Cardiac muscle cell (in vitro differentiated cells and primary cell): ENCODE results near the gene FNBP1L. TPM values are rescaled to one million over a fixed set of nuclear protein-coding genes. Genes with fewer than 3 reads are reported as not detected.

Experiments used
- DNase-seq, 2 donors: peaks; one replicate each; pipeline versions ENCODE4 v3.0.0 to v3.0.0-alpha.2; 2010 to 2017; ENCODE audit warnings: low read depth in 1 of 2, low spot score in 1 of 2
- H3K27ac ChIP-seq: fragments of 200-600 bp; sonication (generic); 2 replicates; pipeline ENCODE4 v1.5.1; 2016
- H3K27me3 ChIP-seq: fragments of 200-600 bp; sonication (generic); 2 replicates; pipeline ENCODE4 v1.6.0; 2016; ENCODE audit warnings: control low read depth
- H3K36me3 ChIP-seq: fragments of 200-600 bp; sonication (generic); 2 replicates; pipeline ENCODE4 v1.5.1; 2016; ENCODE audit warnings: control low read depth
- H3K4me1 ChIP-seq: fragments of 200-600 bp; sonication (generic); 2 replicates; pipeline ENCODE4 v1.8.1; 2017; ENCODE audit warnings: low read depth, mild to moderate bottlenecking, mixed run types
- H3K4me3 ChIP-seq: fragments of 200-600 bp; sonication (generic); 2 replicates; pipeline ENCODE4 v1.5.1; 2016; ENCODE audit warnings: mild to moderate bottlenecking
- H3K9me3 ChIP-seq: fragments of 200-600 bp; sonication (generic); 2 replicates; pipeline ENCODE4 v1.5.1; 2017; ENCODE audit warnings: low read depth, mild to moderate bottlenecking, control low read depth
- CTCF ChIP-seq: IDR thresholded peaks from 2 replicates; pipeline ENCODE4 v1.5.1; 2012; ENCODE audit warnings: low read depth, mild to moderate bottlenecking, low read length
- polyA plus RNA-seq: library from polyadenylated mRNA; unstranded; fragments of >200 nt; fragmentation: Nextera tagmentation; extraction: Ambion mirVana; gene quantifications from 2 replicates; pipeline ENCODE4 v1.2.1, GENCODE V29; 2016
- total RNA-seq: library from RNA; depleted of rRNA; stranded (reverse); fragments of >200 nt; gene quantifications from 2 replicates; pipeline ENCODE4 v1.2.3, GENCODE V29; 2016

The FNBP1L gene
- total and polyA plus RNA-seq, 2 experiments from 2014 or later, result 12.3 to 13.8 TPM

- H3K4me3 ChIP-seq, result no peak overlapping the region
- DNase-seq, result no peak
- H3K27ac ChIP-seq, result no peak overlapping the region
- H3K9me3 ChIP-seq, result no peaks in the 10 kb centered on the region
- peaks cover 47% of the 10 kb centered on the region for H3K27me3 ChIP-seq
- no peaks in the 10 kb centered on the region for H3K36me3 ChIP-seq
- no peaks in the 10 kb centered on the region for H3K4me1 ChIP-seq
- TF ChIP-seq CTCF, result no peak
These were observed 40.3 kb downstream of the FNBP1L start for GRCh38 chr1:93488207-93488606.

GRCh38 chr1:93489756-93490155 lies 41.8 kb downstream of the FNBP1L start:
- TF ChIP-seq CTCF, result no peak

GRCh38 chr1:93490357-93490756 lies 42.4 kb downstream of the FNBP1L start:
- Histone ChIP-seq H3K27ac (no peak overlapping the region), H3K36me3 (no peaks in the 10 kb centered on the region), H3K4me1 (no peaks in the 10 kb centered on the region), H3K9me3 (no peaks in the 10 kb centered on the region), H3K27me3 (peaks cover 36% of the 10 kb centered on the region), H3K4me3 (no peak overlapping the region)
- no peak for DNase-seq
- no peak for TF ChIP-seq CTCF

More at GRCh38 chr1:93489756-93490155, 41.8 kb downstream of the FNBP1L start:
- H3K27me3 ChIP-seq, result peaks cover 39% of the 10 kb centered on the region
- H3K9me3 ChIP-seq, result no peaks in the 10 kb centered on the region
- H3K36me3 ChIP-seq, result no peaks in the 10 kb centered on the region
- H3K4me3 ChIP-seq, result no peak overlapping the region
- DNase-seq, result peak in 1 of 2 donors; percentile 29
- H3K4me1 ChIP-seq, result no peaks in the 10 kb centered on the region
- no peak overlapping the region for H3K27ac ChIP-seq

GRCh38 chr1:93495911-93496310 lies 48.0 kb downstream of the FNBP1L start:
- DNase-seq, result no peak
- H3K9me3 ChIP-seq, result no peaks in the 10 kb centered on the region
- H3K36me3 ChIP-seq, result no peaks in the 10 kb centered on the region
- TF ChIP-seq CTCF, result no peak
- no peaks in the 10 kb centered on the region for H3K4me1 ChIP-seq
- no peak overlapping the region for H3K4me3 ChIP-seq
- H3K27ac ChIP-seq, result no peak overlapping the region
- H3K27me3 ChIP-seq, result no peaks in the 10 kb centered on the region

GRCh38 chr1:93496520-93496919 lies 48.6 kb downstream of the FNBP1L start:
- Histone ChIP-seq H3K4me1 (no peaks in the 10 kb centered on the region), H3K27ac (no peak overlapping the region), H3K4me3 (no peak overlapping the region), H3K27me3 (no peaks in the 10 kb centered on the region), H3K36me3 (no peaks in the 10 kb centered on the region), H3K9me3 (no peaks in the 10 kb centered on the region)
- DNase-seq, result no peak
- TF ChIP-seq CTCF, result no peak

GRCh38 chr1:93499075-93499474 lies 51.2 kb downstream of the FNBP1L start:
- no peaks in the 10 kb centered on the region for H3K9me3 ChIP-seq
- no peak for DNase-seq
- no peak for TF ChIP-seq CTCF
- no peak overlapping the region for H3K27ac ChIP-seq
- no peaks in the 10 kb centered on the region for H3K27me3 ChIP-seq
- H3K4me3 ChIP-seq, result no peak overlapping the region
- H3K4me1 ChIP-seq, result no peaks in the 10 kb centered on the region
- H3K36me3 ChIP-seq, result no peaks in the 10 kb centered on the region
